Cardiac muscle cell (in vitro differentiated cells and primary cell): ENCODE measurements around the gene CTSH. TPM values are rescaled to one million over a fixed set of nuclear protein-coding genes. Genes with fewer than 3 reads are reported as not detected.

Experiments used
- DNase-seq, 2 donors: peaks; one replicate each; pipeline versions ENCODE4 v3.0.0 to v3.0.0-alpha.2; 2010 to 2017; ENCODE audit warnings: low read depth in 1 of 2, low spot score in 1 of 2
- H3K27ac ChIP-seq: fragments of 200-600 bp; sonication (generic); 2 replicates; pipeline ENCODE4 v1.5.1; 2016
- H3K27me3 ChIP-seq: fragments of 200-600 bp; sonication (generic); 2 replicates; pipeline ENCODE4 v1.6.0; 2016; ENCODE audit warnings: control low read depth
- H3K36me3 ChIP-seq: fragments of 200-600 bp; sonication (generic); 2 replicates; pipeline ENCODE4 v1.5.1; 2016; ENCODE audit warnings: control low read depth
- H3K4me1 ChIP-seq: fragments of 200-600 bp; sonication (generic); 2 replicates; pipeline ENCODE4 v1.8.1; 2017; ENCODE audit warnings: low read depth, mild to moderate bottlenecking, mixed run types
- H3K4me3 ChIP-seq: fragments of 200-600 bp; sonication (generic); 2 replicates; pipeline ENCODE4 v1.5.1; 2016; ENCODE audit warnings: mild to moderate bottlenecking
- H3K9me3 ChIP-seq: fragments of 200-600 bp; sonication (generic); 2 replicates; pipeline ENCODE4 v1.5.1; 2017; ENCODE audit warnings: low read depth, mild to moderate bottlenecking, control low read depth
- CTCF ChIP-seq: IDR thresholded peaks from 2 replicates; pipeline ENCODE4 v1.5.1; 2012; ENCODE audit warnings: low read depth, mild to moderate bottlenecking, low read length
- polyA plus RNA-seq: library from polyadenylated mRNA; unstranded; fragments of >200 nt; fragmentation: Nextera tagmentation; extraction: Ambion mirVana; gene quantifications from 2 replicates; pipeline ENCODE4 v1.2.1, GENCODE V29; 2016
- total RNA-seq: library from RNA; depleted of rRNA; stranded (reverse); fragments of >200 nt; gene quantifications from 2 replicates; pipeline ENCODE4 v1.2.3, GENCODE V29; 2016

Gene CTSH
- total and polyA plus RNA-seq, 2 experiments from 2014 or later = 24.1 to 26.5 TPM

GRCh38 chr15:78991879-78992278, 47.0 kb upstream of the CTSH start:
- no peaks in the 10 kb centered on the region for H3K4me1 ChIP-seq
- no peaks in the 10 kb centered on the region for H3K36me3 ChIP-seq
- no peak for DNase-seq
- no peak overlapping the region for H3K4me3 ChIP-seq
- H3K9me3 ChIP-seq = no peaks in the 10 kb centered on the region
- H3K27me3 ChIP-seq = no peaks in the 10 kb centered on the region
- no peak overlapping the region for H3K27ac ChIP-seq
- no peak for TF ChIP-seq CTCF

GRCh38 chr15:78991476-78991875, 46.6 kb upstream of the CTSH start:
- no peak for DNase-seq
- Histone ChIP-seq H3K36me3 (no peaks in the 10 kb centered on the region), H3K27me3 (no peaks in the 10 kb centered on the region), H3K4me1 (no peaks in the 10 kb centered on the region), H3K27ac (no peak overlapping the region), H3K9me3 (no peaks in the 10 kb centered on the region), H3K4me3 (no peak overlapping the region)
- TF ChIP-seq CTCF = no peak

- no peak for TF ChIP-seq CTCF
- H3K36me3 ChIP-seq = no peaks in the 10 kb centered on the region
- H3K9me3 ChIP-seq = no peaks in the 10 kb centered on the region
- no peak overlapping the region for H3K27ac ChIP-seq
- no peak overlapping the region for H3K4me3 ChIP-seq
- no peaks in the 10 kb centered on the region for H3K4me1 ChIP-seq
- no peaks in the 10 kb centered on the region for H3K27me3 ChIP-seq
- no peak for DNase-seq
Measured at GRCh38 chr15:78990278-78990677, 45.4 kb upstream of the CTSH start.

- no peak overlapping the region for H3K27ac ChIP-seq
- H3K36me3 ChIP-seq = no peaks in the 10 kb centered on the region
- H3K4me3 ChIP-seq = no peak overlapping the region
- no peaks in the 10 kb centered on the region for H3K27me3 ChIP-seq
- DNase-seq = no peak
- no peaks in the 10 kb centered on the region for H3K4me1 ChIP-seq
- no peaks in the 10 kb centered on the region for H3K9me3 ChIP-seq
- TF ChIP-seq CTCF = no peak
Measured at GRCh38 chr15:78989701-78990240, 44.9 kb upstream of the CTSH start.

- no peak overlapping the region for H3K27ac ChIP-seq
- H3K4me3 ChIP-seq = no peak overlapping the region
- DNase-seq = peak in 1 of 2 donors; percentile 99
- no peak for TF ChIP-seq CTCF
- H3K9me3 ChIP-seq = no peaks in the 10 kb centered on the region
- no peaks in the 10 kb centered on the region for H3K27me3 ChIP-seq
- H3K4me1 ChIP-seq = no peaks in the 10 kb centered on the region
- H3K36me3 ChIP-seq = no peaks in the 10 kb centered on the region
Measured at GRCh38 chr15:78988361-78988911, 43.6 kb upstream of the CTSH start.
